Measurements from ENCODE around the gene LRRC7. TPM values are rescaled to one million over a fixed set of nuclear protein-coding genes. Genes with fewer than 3 reads are reported as not detected.

LRRC7 gene
- total RNA-seq, 4 donors from 2014 or later: 0.62 to 2.1 (median 1.3) TPM

- intact Hi-C loops (cut with DNase I; ENCODE audit: low total_unique reads): no loop called here
- DNase-seq: no peak
- no peak overlapping the region for H3K4me3 ChIP-seq
- TF ChIP-seq, protein P1, sequence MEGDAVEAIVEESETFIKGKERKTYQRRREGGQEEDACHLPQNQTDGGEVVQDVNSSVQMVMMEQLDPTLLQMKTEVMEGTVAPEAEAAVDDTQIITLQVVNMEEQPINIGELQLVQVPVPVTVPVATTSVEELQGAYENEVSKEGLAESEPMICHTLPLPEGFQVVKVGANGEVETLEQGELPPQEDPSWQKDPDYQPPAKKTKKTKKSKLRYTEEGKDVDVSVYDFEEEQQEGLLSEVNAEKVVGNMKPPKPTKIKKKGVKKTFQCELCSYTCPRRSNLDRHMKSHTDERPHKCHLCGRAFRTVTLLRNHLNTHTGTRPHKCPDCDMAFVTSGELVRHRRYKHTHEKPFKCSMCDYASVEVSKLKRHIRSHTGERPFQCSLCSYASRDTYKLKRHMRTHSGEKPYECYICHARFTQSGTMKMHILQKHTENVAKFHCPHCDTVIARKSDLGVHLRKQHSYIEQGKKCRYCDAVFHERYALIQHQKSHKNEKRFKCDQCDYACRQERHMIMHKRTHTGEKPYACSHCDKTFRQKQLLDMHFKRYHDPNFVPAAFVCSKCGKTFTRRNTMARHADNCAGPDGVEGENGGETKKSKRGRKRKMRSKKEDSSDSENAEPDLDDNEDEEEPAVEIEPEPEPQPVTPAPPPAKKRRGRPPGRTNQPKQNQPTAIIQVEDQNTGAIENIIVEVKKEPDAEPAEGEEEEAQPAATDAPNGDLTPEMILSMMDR (IDR thresholded peaks at IDR 0.05 in 4 of 5, conservative IDR thresholded peaks at IDR 0.05 in 1 of 5): no peak
- TF ChIP-seq POLR2A (IDR thresholded peaks at IDR 0.05): no peak
- ATAC-seq: no peak
- H3K27me3 ChIP-seq: no peaks in the 10 kb centered on the region
- H3K4me1 ChIP-seq: no peaks in the 10 kb centered on the region
- in situ Hi-C loops (cut with MboI; ENCODE audit: low sequenced_read_pairs in 4 of 4): no loop called here
- H3K27ac ChIP-seq: no peak overlapping the region
- H3K36me3 ChIP-seq: no peaks in the 10 kb centered on the region
- no peaks in the 10 kb centered on the region for H3K9me3 ChIP-seq
Observed at GRCh38 chr1:69534829-69535228, 32.9 kb upstream of the LRRC7 start.

- ATAC-seq (no peak), DNase-seq (no peak)
- TF ChIP-seq, protein P1 (IDR thresholded peaks at IDR 0.05 in 4 of 5, conservative IDR thresholded peaks at IDR 0.05 in 1 of 5): no peak
- no peak for TF ChIP-seq POLR2A (IDR thresholded peaks at IDR 0.05)
- Histone ChIP-seq H3K4me1 (no peaks in the 10 kb centered on the region), H3K36me3 (no peaks in the 10 kb centered on the region), H3K27ac (no peak overlapping the region), H3K4me3 (no peak overlapping the region), H3K27me3 (no peaks in the 10 kb centered on the region), H3K9me3 (no peaks in the 10 kb centered on the region)
- intact Hi-C loops (cut with DNase I; ENCODE audit: low total_unique reads): no loop called here
- in situ Hi-C loops (cut with MboI; ENCODE audit: low sequenced_read_pairs in 4 of 4): no loop called here
Observed at GRCh38 chr1:69535490-69535889, 32.2 kb upstream of the LRRC7 start.

GRCh38 chr1:69540052-69540451 is 27.7 kb upstream of the LRRC7 start:
- in situ Hi-C loops (cut with MboI; ENCODE audit: low sequenced_read_pairs in 4 of 4): no loop called here
- ATAC-seq: no peak

GRCh38 chr1:69551476-69552324 is 16.0 kb upstream of the LRRC7 start:
- TF ChIP-seq, protein P1 (IDR thresholded peaks at IDR 0.05 in 4 of 5, conservative IDR thresholded peaks at IDR 0.05 in 1 of 5): no peak
- no peak for TF ChIP-seq POLR2A (IDR thresholded peaks at IDR 0.05)

More at GRCh38 chr1:69540052-69540451, 27.7 kb upstream of the LRRC7 start:
- no peak overlapping the region for H3K4me3 ChIP-seq
- H3K4me1 ChIP-seq: no peaks in the 10 kb centered on the region
- no peaks in the 10 kb centered on the region for H3K27me3 ChIP-seq
- TF ChIP-seq, protein P1 (IDR thresholded peaks at IDR 0.05 in 4 of 5, conservative IDR thresholded peaks at IDR 0.05 in 1 of 5): no peak
- TF ChIP-seq POLR2A (IDR thresholded peaks at IDR 0.05): no peak
- no peak for DNase-seq
- intact Hi-C loops (cut with DNase I; ENCODE audit: low total_unique reads): no loop called here
- H3K27ac ChIP-seq: no peak overlapping the region
- no peaks in the 10 kb centered on the region for H3K36me3 ChIP-seq
- no peaks in the 10 kb centered on the region for H3K9me3 ChIP-seq

More at GRCh38 chr1:69551476-69552324, 16.0 kb upstream of the LRRC7 start:
- no peak for ATAC-seq
- intact Hi-C loops (cut with DNase I; ENCODE audit: low total_unique reads) (no loop called here), in situ Hi-C loops (cut with MboI; ENCODE audit: low sequenced_read_pairs in 4 of 4) (no loop called here)
- no peaks in the 10 kb centered on the region for H3K27me3 ChIP-seq
- no peaks in the 10 kb centered on the region for H3K36me3 ChIP-seq
- no peak overlapping the region for H3K4me3 ChIP-seq
- no peaks in the 10 kb centered on the region for H3K4me1 ChIP-seq
- H3K9me3 ChIP-seq: no peaks in the 10 kb centered on the region
- DNase-seq: no peak
- H3K27ac ChIP-seq: no peak overlapping the region

All from gastrocnemius medialis (tissue), 4 donors.